H7 (cell line): ENCODE data around the gene RABEPK. TPM values are rescaled to one million over a fixed set of nuclear protein-coding genes. Genes with fewer than 3 reads are reported as not detected.
A peak's percentile ranks its signal among the peaks of the same experiment; 100 is the strongest.
"Not testable (repeated sequence)": the region's sequence is repeated elsewhere in the genome, so short reads cannot be mapped to it uniquely, and the experiment has no call there.

Experiments used
- DNase-seq: peaks from one replicate; pipeline ENCODE4 v3.0.0; 2012
- H3K27me3 ChIP-seq: 2 replicates; pipeline ENCODE4 v1.6.0; 2011; ENCODE audit warnings: mild to moderate bottlenecking, low read length; ENCODE audit not compliant: control insufficient read depth, insufficient read depth
- H3K36me3 ChIP-seq: replicated peaks from 2 replicates; pipeline ENCODE4 v1.5.1; 2011; ENCODE audit warnings: low read length; ENCODE audit not compliant: control insufficient read depth, insufficient read depth
- H3K4me3 ChIP-seq: 2 replicates; pipeline ENCODE4 v1.5.1; 2011; ENCODE audit warnings: low read depth, mild to moderate bottlenecking, control low read depth, low read length, moderate library complexity; ENCODE audit not compliant: insufficient read depth
- total RNA-seq: library from RNA; depleted of rRNA; stranded (reverse); fragments of >200 nt; shearing (Covaris generic); gene quantifications from 2 replicates; pipeline ENCODE4 v1.2.3, GENCODE V29; 2014

The RABEPK gene
- total RNA-seq, 1 experiment from 2014 or later: 40.6 TPM

DNA sequence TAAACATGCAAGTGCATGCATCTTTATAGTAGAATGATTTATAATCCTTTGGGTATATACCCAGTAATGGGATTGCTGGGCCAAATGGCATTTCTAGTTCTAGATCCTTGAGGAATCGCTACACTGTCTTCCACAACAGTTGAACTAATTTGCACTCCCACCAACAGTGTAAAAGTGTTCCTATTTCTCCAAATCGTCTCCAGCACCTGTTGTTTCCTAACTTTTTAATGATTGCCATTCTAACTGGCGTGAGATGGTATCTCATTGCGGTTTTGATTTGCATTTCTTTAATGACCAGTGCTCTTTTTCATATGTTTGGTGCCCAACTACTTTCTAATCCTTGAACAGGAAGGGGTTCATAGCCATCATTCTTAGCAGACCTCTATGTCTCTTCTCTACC, 18.6 kb upstream of the RABEPK start:
- not testable (repeated sequence) for H3K4me3 ChIP-seq, H3K27me3 ChIP-seq, DNase-seq, H3K36me3 ChIP-seq

DNA sequence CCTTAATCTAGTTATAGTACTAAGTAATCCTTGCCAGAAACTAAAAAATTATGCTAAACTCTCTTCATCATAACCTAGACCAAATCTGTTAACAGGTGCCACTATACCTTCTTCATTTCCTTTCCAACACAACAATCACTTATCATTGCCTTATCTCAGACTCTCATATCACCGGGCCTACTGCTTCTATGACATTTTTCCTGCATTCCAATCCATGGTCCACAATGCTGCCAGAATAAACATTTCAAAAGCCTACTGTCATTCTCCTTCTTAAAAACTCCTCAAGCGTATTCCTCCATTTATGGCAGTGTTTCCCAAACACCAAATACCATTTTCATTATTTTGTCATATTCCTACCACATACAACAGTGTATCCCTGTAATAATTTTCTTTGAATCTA, 17.3 kb upstream of the RABEPK start:
- DNase-seq: no peak
- no peaks in the 10 kb centered on the region for H3K36me3 ChIP-seq

DNA sequence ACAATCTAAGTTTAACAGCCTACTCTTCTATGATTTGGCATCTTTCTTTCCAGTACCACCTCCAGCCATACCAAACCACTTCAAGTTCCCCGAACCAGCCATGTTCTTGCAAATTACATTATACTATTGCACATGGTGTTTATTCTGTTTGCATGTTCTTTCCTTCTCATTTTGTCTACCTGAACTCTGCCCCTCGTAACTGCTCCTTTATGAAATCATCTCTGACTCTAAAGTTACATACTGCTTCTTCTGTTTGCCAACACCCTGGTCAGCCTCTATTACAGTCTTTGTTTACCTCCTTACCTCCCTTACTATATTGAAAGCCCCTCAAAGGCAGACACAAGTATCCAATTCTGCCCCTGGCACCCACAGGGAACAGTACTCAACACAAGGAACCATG, 16.8 kb upstream of the RABEPK start:
- no peak for DNase-seq
- Histone ChIP-seq H3K36me3 (no peaks in the 10 kb centered on the region), H3K27me3 (no peaks in the 10 kb centered on the region), H3K4me3 (no peak overlapping the region)

More for the DNA sequence above, 17.3 kb upstream of the RABEPK start:
- H3K27me3 ChIP-seq: no peaks in the 10 kb centered on the region
- no peak overlapping the region for H3K4me3 ChIP-seq

DNA sequence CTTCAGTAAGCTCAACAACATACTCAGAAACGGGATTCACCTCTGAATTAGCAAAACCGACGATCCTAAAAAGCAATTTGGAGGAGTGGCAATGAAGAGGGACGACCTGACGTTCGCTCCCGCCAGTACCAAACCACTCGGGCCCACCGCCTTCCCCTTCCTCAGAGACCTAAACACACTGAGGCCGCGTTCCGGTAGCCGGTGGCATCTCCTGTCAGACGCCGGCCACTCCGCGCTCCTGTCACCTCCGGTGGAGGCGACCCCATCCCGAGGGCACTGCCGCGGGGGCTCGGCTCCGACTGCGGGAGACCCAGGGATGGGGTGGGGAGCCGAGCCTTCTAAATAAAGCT, 11.4 kb upstream of the RABEPK start:
- no peak for DNase-seq
- no peaks in the 10 kb centered on the region for H3K36me3 ChIP-seq
- H3K4me3 ChIP-seq: peak overlapping the region; percentile 97
- no peaks in the 10 kb centered on the region for H3K27me3 ChIP-seq

DNA sequence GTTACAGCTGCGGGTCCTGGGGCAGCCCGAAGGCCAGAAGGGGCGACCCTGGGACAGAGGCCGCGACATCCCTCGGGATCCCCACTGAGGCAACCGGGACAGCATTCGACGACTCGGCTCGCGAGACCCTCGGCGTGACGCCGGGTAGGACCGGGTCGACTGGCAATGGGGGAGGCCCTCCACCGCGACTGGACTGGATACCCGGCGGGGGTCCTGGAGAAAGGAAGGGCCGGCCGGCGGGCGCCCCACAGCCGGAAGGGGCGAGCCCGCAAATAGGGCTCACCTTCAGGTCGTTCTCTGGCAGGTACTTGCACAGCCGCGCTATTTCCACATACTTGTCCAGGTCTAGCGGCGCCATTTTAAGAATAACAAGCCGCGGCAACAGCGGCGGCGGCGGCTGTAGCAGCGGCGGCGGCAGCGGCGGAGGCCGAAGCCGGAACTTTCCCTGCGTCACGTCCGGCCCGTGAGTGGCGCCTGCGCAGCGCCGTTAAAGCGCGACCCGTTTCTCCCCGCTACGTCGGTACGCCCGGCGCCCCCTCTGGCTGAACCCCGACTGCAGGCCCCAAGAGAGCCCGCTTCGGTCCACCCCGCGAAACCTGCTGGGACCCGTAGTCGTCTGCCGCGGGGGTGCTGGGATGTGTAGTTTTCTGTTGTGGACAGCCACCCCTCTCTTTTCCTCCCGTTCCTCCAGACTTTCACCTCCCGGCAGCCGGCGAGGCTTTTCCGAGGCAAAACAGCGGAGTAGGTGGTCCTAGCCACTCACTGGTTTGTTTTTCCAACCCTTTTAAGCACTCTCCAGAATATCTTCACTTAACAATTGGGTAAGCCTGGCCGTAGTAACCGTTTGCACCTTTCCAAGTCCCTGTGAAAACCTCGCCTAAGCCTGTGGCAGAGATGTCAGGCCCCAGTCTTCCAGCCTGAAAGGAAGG, 10.7 kb upstream of the RABEPK start, which contains the start of gene PPP6C:
PPP6C (minus strand) TSS at position 443 of the 929 bp plus-strand sequence; CDS start at position 358, 85 bp downstream.
- Histone ChIP-seq H3K27me3 (no peaks in the 10 kb centered on the region), H3K4me3 (peak within 1 kb of the TSS; percentile 97), H3K36me3 (no peaks in the 10 kb centered on the region)
- DNase-seq: peak; percentile 97

DNA sequence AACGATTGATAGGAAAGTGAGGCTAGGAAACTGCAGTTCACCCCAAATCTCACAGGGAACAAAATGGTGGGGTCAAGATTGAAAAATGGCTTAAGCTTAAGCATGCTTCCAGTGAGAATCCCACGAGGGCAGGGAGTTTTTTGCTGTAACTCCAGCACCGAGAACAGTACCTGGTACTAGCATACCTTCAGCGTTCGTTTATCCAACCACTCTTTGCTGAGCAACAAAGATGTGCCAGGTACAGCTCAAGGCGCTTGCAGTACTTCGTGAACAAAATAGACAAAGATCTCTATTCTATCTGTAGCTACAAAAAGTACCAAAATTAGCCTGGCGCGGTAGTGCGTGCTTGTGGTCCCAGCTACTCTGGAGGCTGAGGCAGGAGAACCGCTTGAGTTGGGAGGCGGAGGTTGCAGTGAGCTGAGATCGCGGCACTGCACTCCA, 10.0 kb upstream of the RABEPK start:
- peak overlapping the region; percentile 97 for H3K4me3 ChIP-seq
- no peaks in the 10 kb centered on the region for H3K36me3 ChIP-seq
- no peak for DNase-seq
- no peaks in the 10 kb centered on the region for H3K27me3 ChIP-seq

DNA sequence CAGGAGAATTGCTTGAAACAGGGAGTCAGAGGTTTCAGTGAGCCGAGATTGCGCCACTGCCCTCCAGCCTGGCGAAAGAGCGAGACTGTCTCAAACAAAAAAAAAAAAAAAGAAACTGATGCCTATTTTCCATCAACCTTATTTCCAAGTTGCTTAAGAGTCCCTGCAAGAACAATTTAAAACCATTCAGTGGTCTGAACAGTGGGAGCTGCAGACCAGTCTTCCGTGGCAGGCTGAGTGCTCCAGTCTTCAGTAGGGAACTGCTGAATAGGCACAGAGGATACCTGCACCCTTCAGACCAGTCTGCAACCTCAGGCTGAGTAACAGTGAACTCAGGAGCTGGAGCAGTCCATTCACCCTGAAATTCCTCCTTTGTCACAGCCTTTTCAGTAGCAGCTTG, 5.9 kb upstream of the RABEPK start:
- not testable (repeated sequence) for H3K36me3 ChIP-seq, H3K27me3 ChIP-seq, H3K4me3 ChIP-seq, DNase-seq

DNA sequence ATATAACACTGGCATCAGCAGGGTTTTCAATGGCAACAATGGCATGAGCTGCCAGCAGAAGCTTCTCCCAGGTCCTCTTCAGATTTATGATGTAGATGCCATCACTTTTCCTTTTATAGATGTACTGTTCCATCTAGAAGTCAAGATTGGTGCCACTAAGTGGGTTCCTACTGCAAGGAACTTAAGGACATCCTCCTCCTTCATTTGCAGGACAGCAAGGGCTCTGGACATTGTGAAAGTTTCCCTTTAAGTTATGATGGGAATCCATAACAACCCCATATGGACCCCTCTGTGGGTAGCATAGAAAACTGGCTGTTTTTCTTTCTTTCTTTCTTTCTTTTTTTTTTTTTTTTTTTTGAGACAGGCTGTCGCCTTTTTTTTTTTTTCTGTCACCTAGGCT, 4.8 kb upstream of the RABEPK start:
- H3K36me3 ChIP-seq, H3K4me3 ChIP-seq, H3K27me3 ChIP-seq, DNase-seq: not testable (repeated sequence)

DNA sequence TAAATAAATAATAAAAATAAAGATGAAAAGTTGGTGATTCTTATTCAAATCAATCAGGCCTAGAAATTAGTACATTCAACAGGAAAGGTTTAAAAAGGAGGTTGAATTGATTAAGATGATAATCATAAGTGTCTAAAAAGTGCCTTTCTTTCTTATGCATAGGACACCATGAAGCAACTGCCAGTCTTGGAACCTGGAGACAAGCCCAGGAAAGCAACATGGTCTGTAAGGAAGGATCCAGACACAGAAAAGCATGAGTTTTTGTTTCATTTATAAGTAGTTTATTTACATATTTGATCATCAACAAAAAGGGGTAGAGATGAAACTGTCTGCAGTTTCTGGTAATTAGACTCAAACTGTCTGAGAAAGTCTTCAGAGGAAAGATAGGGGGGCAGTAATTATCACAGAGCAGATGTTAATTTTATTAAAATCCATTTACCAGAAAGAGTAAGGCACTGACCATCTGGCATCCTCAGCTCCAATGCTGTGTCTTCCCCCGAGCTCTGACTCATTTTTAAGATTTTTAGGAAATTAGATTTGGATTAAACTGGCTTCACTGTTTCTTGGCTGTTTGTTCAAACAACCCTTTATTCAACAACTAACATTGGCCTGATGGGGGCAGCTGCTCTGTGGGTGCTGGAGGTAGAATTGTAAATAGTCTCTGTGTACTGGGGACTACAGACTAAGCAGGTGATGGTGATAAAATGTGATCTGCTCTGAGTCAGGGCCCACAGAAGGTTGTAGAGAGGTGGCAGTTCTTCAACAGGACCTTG, 2.7 kb downstream of the RABEPK start:
- H3K4me3 ChIP-seq: no peak overlapping the region
- H3K27me3 ChIP-seq: no peaks in the 10 kb centered on the region
- H3K36me3 ChIP-seq: peaks cover 3% of the 10 kb centered on the region
- no peak for DNase-seq

DNA sequence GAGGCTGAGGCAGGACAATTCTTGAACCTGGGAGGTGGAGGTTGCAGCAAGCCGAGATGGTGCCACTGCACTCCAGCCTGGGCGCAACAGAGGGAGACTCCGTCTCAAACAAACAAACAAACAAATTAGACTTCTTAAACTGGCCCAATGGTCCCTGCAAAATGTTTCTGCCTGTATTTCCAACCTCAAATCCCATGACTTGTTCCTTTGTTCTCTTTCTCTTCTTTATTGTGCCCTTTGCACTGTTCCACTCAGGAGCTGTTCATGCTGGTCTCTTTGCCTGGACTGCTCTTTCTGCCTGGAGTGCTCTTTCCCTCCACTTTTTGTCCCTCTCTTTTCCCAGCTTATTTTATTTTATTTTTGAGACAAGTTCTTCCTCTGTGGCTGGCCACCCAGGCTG, 4.1 kb downstream of the RABEPK start:
- DNase-seq: no peak
- Histone ChIP-seq H3K36me3 (peaks cover 4% of the 10 kb centered on the region), H3K4me3 (no peak overlapping the region), H3K27me3 (no peaks in the 10 kb centered on the region)

DNA sequence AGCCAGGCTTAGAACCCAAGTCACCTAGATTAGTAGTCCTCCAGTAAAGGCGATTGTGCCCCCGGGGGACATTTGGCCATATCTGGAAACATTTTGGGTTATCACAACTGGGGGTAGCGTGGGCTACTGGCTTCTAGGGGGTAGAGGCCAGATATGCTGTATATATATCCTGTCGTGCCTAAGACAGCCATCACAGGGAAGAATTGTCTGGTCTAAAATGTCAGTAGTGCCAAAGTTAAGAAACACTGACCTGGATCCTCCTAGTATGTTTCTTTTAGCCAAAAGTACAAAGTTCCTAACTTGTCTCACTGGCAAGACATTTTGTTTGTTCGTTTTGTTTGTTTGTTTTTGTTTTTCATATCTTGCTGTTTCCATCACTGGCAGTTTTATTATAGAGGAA, 13.8 kb downstream of the RABEPK start:
- DNase-seq: no peak
- no peaks in the 10 kb centered on the region for H3K27me3 ChIP-seq
- peaks cover 6% of the 10 kb centered on the region for H3K36me3 ChIP-seq
- no peak overlapping the region for H3K4me3 ChIP-seq

DNA sequence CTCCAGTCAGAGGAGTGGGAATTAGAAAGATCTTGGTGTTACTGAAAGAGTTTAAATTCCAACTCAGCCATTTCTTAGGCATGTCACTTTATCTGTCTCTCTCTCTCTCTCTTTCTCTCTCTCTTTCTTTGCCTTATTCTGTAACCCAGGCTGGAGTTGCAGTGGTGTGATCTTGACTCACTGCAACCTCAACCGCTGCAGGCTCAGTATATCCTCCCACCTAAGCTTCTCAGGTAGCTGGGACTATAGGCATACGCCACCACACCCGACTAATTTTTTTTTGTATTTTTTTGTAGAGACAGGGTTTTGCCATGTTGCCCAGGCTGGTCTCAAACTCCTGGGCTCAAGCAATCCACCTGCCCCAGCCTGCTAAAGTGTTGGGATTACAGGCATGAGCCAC, 18.3 kb downstream of the RABEPK start:
- Histone ChIP-seq H3K27me3 (no peaks in the 10 kb centered on the region), H3K4me3 (no peak overlapping the region), H3K36me3 (peaks cover 4% of the 10 kb centered on the region)
- DNase-seq: no peak

DNA sequence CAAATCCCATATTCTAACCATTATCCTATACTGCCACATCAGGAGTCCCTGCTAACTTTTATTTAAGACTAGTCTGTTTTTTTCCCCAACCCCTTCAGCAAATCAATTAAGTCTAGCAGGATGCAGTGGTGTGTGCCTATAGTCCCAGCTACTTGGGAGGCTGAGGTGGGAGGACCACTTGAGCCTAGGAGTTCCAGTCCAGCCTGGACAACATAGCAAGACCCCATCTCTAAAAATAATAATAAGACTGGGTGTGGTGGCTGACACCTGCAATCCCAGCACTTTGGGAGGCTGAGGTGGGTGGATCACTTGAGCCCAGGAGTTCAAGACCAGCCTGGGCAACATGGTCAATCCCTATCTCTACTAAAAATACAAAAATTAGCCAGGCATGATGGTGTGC, 24.5 kb downstream of the RABEPK start:
- not testable (repeated sequence) for H3K27me3 ChIP-seq, H3K4me3 ChIP-seq, H3K36me3 ChIP-seq, DNase-seq

DNA sequence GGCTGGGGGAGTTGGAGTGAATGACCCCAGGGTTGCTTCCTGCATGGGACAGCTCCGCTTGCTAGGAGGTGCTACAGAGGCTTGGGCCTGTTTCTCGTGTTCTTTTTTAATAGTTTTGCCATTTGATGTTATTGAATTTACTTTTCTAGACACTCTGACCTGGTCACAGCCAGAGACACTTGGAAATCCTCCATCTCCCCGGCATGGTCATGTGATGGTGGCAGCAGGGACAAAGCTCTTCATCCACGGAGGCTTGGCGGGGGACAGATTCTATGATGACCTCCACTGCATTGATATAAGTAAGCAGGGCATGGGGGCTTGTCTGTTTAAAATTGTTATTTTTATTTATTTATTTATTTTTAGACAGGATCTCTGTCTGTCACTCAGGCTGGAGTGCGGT, 27.4 kb downstream of the RABEPK start:
- Histone ChIP-seq H3K4me3 (no peak overlapping the region), H3K36me3 (peaks cover 3% of the 10 kb centered on the region), H3K27me3 (no peaks in the 10 kb centered on the region)
- DNase-seq: no peak

DNA sequence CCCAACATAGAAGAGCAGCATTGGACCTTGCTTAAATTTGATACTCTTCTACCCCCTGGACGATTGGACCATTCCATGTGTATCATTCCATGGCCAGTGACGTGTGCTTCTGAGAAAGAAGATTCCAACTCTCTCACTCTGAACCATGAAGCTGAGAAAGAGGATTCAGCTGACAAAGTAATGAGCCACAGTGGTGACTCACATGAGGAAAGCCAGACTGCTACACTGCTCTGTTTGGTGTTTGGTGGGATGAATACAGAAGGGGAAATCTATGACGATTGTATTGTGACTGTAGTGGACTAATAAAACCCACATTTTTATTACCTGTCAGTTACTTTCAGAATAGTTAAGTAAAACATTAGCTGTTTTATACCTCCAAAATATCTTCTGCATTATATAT, 33.3 kb downstream of the RABEPK start:
- H3K4me3 ChIP-seq: no peak overlapping the region
- no peaks in the 10 kb centered on the region for H3K27me3 ChIP-seq
- no peak for DNase-seq
- peaks cover 19% of the 10 kb centered on the region for H3K36me3 ChIP-seq
